ENCODE measurements around the gene ALDH2. TPM values are rescaled to one million over a fixed set of nuclear protein-coding genes. Genes with fewer than 3 reads are reported as not detected.

ALDH2 gene
- total and polyA plus RNA-seq, 2 donors (not counting 1 experiment from before 2014, with no cell fraction given): 27.7 to 53.7 TPM

DNA sequence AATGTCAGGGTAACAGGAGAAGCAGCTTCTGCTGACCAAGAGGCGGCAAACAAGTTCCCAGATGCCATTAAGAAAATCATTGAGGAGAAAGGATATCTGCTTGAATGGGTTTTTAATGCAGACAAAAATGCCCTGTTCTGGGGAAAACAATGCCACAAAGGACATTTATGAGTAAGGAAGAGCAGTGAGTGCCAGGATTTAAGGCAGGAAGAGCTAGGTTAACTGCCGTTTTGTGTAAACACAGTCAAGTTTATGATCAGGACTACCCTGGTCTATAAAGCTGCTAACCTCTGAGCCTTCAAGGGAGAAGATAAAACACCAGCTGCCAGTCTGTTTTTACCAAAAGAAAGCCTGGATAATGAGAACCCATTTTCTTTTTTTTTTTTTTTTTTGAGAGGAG is 83.8 kb downstream of the ALDH2 start:
- no peak overlapping the region for H3K4me3 ChIP-seq (replicated peaks in 1 of 4; ENCODE audit: control extremely low read depth in 1 of 4, insufficient read depth in 1 of 4, low read depth in 3 of 4, low read length in 4 of 4)
- H3K4me1 ChIP-seq (ENCODE audit: control insufficient read depth, extremely low read depth, insufficient read depth, low read length): no peaks in the 10 kb centered on the region
- H3K36me3 ChIP-seq (ENCODE audit: control insufficient read depth, insufficient read depth, low read length): peaks cover 2% of the 10 kb centered on the region
- no peak for TF ChIP-seq EZH2 (IDR thresholded peaks at IDR 0.05; ENCODE audit: low read length, missing control alignments)
- TF ChIP-seq, protein P1, sequence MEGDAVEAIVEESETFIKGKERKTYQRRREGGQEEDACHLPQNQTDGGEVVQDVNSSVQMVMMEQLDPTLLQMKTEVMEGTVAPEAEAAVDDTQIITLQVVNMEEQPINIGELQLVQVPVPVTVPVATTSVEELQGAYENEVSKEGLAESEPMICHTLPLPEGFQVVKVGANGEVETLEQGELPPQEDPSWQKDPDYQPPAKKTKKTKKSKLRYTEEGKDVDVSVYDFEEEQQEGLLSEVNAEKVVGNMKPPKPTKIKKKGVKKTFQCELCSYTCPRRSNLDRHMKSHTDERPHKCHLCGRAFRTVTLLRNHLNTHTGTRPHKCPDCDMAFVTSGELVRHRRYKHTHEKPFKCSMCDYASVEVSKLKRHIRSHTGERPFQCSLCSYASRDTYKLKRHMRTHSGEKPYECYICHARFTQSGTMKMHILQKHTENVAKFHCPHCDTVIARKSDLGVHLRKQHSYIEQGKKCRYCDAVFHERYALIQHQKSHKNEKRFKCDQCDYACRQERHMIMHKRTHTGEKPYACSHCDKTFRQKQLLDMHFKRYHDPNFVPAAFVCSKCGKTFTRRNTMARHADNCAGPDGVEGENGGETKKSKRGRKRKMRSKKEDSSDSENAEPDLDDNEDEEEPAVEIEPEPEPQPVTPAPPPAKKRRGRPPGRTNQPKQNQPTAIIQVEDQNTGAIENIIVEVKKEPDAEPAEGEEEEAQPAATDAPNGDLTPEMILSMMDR (conservative IDR thresholded peaks at IDR 0.05 in 1 of 2, IDR thresholded peaks at IDR 0.05 in 1 of 2; ENCODE audit: low read depth in 1 of 2, low read length in 2 of 2): no peak
- no peaks in the 10 kb centered on the region for H3K27me3 ChIP-seq (ENCODE audit: control insufficient read depth, insufficient read depth, low read length)
- no peak for DNase-seq (ENCODE audit: low read depth in 2 of 2)
- H3K9ac ChIP-seq (ENCODE audit: insufficient read depth, low read length): no peak overlapping the region
- H3K9me3 ChIP-seq (ENCODE audit: control insufficient read depth, insufficient read depth, low read depth, low read length): no peaks in the 10 kb centered on the region
- H2AFZ ChIP-seq (ENCODE audit: low read length): no peak overlapping the region
- no peak overlapping the region for H3K4me2 ChIP-seq (ENCODE audit: extremely low read depth, insufficient read depth, low read length)
- peaks cover 62% of the 10 kb centered on the region for H3K79me2 ChIP-seq (ENCODE audit: control insufficient read depth, insufficient read depth, low read length)
- H3K27ac ChIP-seq (ENCODE audit: insufficient read depth, low read length): no peak overlapping the region
- H4K20me1 ChIP-seq (ENCODE audit: control insufficient read depth, extremely low read depth, insufficient read depth, low read length): no peaks in the 10 kb centered on the region

DNA sequence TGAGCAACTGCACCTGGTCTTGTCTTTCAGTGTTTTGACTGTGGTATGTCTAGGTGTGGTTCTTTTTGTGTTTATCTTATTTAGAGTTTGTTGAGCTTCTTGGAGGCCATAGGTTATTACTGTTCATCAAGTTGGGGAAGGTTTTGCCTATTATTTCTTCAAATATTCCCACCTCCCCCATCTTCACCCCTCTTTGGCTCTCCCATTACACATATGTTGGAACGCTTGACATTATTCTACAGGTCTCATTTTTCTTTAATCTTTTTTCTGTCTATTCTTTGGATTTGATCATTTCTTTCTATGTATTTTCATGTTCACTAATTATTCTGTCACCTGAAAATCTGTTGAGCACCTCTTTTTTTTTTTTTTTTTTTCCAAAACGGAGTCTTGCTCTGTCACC is 91.5 kb downstream of the ALDH2 start:
- Histone ChIP-seq H4K20me1 (ENCODE audit: control insufficient read depth, extremely low read depth, insufficient read depth, low read length) (no peaks in the 10 kb centered on the region), H3K9me3 (ENCODE audit: control insufficient read depth, insufficient read depth, low read depth, low read length) (no peaks in the 10 kb centered on the region), H3K27me3 (ENCODE audit: control insufficient read depth, insufficient read depth, low read length) (no peaks in the 10 kb centered on the region), H3K36me3 (ENCODE audit: control insufficient read depth, insufficient read depth, low read length) (no peaks in the 10 kb centered on the region), H3K9ac (ENCODE audit: insufficient read depth, low read length) (no peak overlapping the region), H3K4me3 (replicated peaks in 1 of 4; ENCODE audit: control extremely low read depth in 1 of 4, insufficient read depth in 1 of 4, low read depth in 3 of 4, low read length in 4 of 4) (no peak overlapping the region), H3K4me2 (ENCODE audit: extremely low read depth, insufficient read depth, low read length) (no peak overlapping the region), H3K4me1 (ENCODE audit: control insufficient read depth, extremely low read depth, insufficient read depth, low read length) (no peaks in the 10 kb centered on the region), H3K27ac (ENCODE audit: insufficient read depth, low read length) (no peak overlapping the region), H3K79me2 (ENCODE audit: control insufficient read depth, insufficient read depth, low read length) (peaks cover 58% of the 10 kb centered on the region), H2AFZ (ENCODE audit: low read length) (no peak overlapping the region)
- TF ChIP-seq, protein P1 (conservative IDR thresholded peaks at IDR 0.05 in 1 of 2, IDR thresholded peaks at IDR 0.05 in 1 of 2; ENCODE audit: low read depth in 1 of 2, low read length in 2 of 2): no peak
- TF ChIP-seq EZH2 (IDR thresholded peaks at IDR 0.05; ENCODE audit: low read length, missing control alignments): no peak
- DNase-seq (ENCODE audit: low read depth in 2 of 2): no peak

DNA sequence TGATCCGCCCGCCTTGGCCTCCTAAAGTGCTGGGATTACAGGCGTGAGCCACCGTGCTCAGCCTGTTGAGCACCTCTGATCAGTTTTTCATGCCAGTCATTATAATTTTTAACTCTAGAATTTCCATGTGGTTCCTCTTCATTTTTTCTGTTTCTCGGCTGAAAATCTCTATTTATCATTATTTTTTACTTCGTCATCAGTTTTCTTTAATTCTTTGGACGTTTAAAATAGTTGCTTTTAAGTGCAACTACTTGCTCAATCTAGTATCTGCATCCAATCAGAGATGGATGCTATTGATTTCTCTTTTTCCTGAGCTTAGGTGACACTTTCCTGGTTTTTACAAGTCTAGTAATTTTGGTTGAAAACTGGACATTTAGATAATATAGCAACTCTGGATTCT is 92.0 kb downstream of the ALDH2 start:
- Histone ChIP-seq H3K9me3 (ENCODE audit: control insufficient read depth, insufficient read depth, low read depth, low read length) (no peaks in the 10 kb centered on the region), H3K4me1 (ENCODE audit: control insufficient read depth, extremely low read depth, insufficient read depth, low read length) (no peaks in the 10 kb centered on the region), H3K36me3 (ENCODE audit: control insufficient read depth, insufficient read depth, low read length) (no peaks in the 10 kb centered on the region), H3K4me3 (replicated peaks in 1 of 4; ENCODE audit: control extremely low read depth in 1 of 4, insufficient read depth in 1 of 4, low read depth in 3 of 4, low read length in 4 of 4) (no peak overlapping the region), H3K27me3 (ENCODE audit: control insufficient read depth, insufficient read depth, low read length) (no peaks in the 10 kb centered on the region), H4K20me1 (ENCODE audit: control insufficient read depth, extremely low read depth, insufficient read depth, low read length) (no peaks in the 10 kb centered on the region), H2AFZ (ENCODE audit: low read length) (no peak overlapping the region), H3K4me2 (ENCODE audit: extremely low read depth, insufficient read depth, low read length) (no peak overlapping the region), H3K9ac (ENCODE audit: insufficient read depth, low read length) (no peak overlapping the region), H3K79me2 (ENCODE audit: control insufficient read depth, insufficient read depth, low read length) (peaks cover 54% of the 10 kb centered on the region), H3K27ac (ENCODE audit: insufficient read depth, low read length) (no peak overlapping the region)
- TF ChIP-seq EZH2 (IDR thresholded peaks at IDR 0.05; ENCODE audit: low read length, missing control alignments): no peak
- TF ChIP-seq, protein P1 (conservative IDR thresholded peaks at IDR 0.05 in 1 of 2, IDR thresholded peaks at IDR 0.05 in 1 of 2; ENCODE audit: low read depth in 1 of 2, low read length in 2 of 2): no peak
- no peak for DNase-seq (ENCODE audit: low read depth in 2 of 2)
